ENCODE measurements around the gene METTL6. TPM values are rescaled to one million over a fixed set of nuclear protein-coding genes. Genes with fewer than 3 reads are reported as not detected.

Gene METTL6, protein sequence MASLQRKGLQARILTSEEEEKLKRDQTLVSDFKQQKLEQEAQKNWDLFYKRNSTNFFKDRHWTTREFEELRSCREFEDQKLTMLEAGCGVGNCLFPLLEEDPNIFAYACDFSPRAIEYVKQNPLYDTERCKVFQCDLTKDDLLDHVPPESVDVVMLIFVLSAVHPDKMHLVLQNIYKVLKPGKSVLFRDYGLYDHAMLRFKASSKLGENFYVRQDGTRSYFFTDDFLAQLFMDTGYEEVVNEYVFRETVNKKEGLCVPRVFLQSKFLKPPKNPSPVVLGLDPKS
- 10 to 100 TPM in 2 of 3 donors, 1 to 10 TPM in 1; 9.8 to 13.3 (median 11.8) TPM for total RNA-seq
- total RNA-seq (2013), result 35.4 TPM

DNA sequence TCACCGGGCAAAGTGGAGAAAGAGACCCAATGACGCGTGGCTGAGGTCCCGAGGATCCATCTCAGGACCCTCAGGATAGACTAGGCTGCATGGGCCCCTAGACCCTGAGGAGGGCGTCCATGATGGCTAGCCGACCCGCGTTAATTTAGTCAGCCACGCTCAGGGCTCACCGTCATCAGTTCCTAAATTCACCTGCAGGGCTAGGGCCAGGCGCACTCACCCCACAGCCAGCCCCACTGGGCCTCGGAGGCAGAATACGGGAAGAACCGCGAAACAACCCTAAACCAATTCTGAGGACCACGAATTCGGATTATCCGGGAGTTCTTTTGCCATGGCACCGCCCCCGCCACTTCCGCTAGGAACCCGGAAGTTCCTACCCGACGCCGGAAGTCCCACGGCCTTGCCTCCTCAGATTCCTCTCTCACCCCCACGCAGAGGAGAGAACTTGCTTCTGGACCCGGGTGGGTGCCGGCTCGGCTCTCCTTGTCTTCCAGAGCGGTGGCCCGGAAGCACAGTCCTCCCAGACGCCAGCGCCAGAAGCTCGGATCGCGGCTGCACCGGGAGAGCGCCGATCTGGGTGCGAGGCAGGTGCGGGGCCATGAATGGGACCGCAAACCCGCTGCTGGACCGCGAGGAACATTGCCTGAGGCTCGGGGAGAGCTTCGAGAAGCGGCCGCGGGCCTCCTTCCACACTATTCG lies at the start of gene METTL6, which contains the start of gene EAF1:
Gene METTL6, minus strand, starts transcription at position 363 of the 699 bp plus-strand sequence. CDS start 1,033 bp downstream, outside the sequence.
Gene EAF1, plus strand, starts transcription at position 417 of the 699 bp plus-strand sequence. Its CDS starts 182 bp downstream, at position 599.
- no peaks in the 10 kb centered on the region for H3K27me3 ChIP-seq (ENCODE audit: control insufficient read depth, insufficient read depth, low read length)
- DNase-seq, result peak; percentile 78 to 90
- H3K9me3 ChIP-seq (ENCODE audit: control insufficient read depth, insufficient read depth, low read length), result no peaks in the 10 kb centered on the region
- intact Hi-C loops (cut with micrococcal nuclease), result loop anchor here (1.0 kb wide), 2 partner anchors 49 to 130 kb away; no protein-coding TSS in a partner anchor
- WGBS (ENCODE audit: insufficient coverage), result under 1% methylated on average over 52 of the region's 52 CpGs
- H3K4me1 ChIP-seq (ENCODE audit: control insufficient read depth, insufficient read depth, low read length), result peaks cover 23% of the 10 kb centered on the region
- peak within 1 kb of the TSS; percentile 80 for H3K27ac ChIP-seq (ENCODE audit: low read length)
- peak within 1 kb of the TSS; percentile 97 for H3K4me3 ChIP-seq (ENCODE audit: low read length)
- Mint-ChIP-seq H3K4me1 (peaks cover 56 to 61% of the 10 kb centered on the region in 2 donors), H3K4me3 (peak within 1 kb of the TSS; percentile 98), H3K36me3 (no peaks in the 10 kb centered on the region), H3K9me3 (no peaks in the 10 kb centered on the region), H3K27ac (peak within 1 kb of the TSS; percentile 96 to 97), H3K27me3 (ENCODE audit: low read depth in 2 of 2) (no peaks in the 10 kb centered on the region)
- ATAC-seq, result peak; percentile 76 to 89 (median 84)
- peaks cover 39% of the 10 kb centered on the region for H3K36me3 ChIP-seq (ENCODE audit: control insufficient read depth, insufficient read depth, low read length)
- TF ChIP-seq CTCF (IDR thresholded peaks at IDR 0.05), result peak; percentile 29

DNA sequence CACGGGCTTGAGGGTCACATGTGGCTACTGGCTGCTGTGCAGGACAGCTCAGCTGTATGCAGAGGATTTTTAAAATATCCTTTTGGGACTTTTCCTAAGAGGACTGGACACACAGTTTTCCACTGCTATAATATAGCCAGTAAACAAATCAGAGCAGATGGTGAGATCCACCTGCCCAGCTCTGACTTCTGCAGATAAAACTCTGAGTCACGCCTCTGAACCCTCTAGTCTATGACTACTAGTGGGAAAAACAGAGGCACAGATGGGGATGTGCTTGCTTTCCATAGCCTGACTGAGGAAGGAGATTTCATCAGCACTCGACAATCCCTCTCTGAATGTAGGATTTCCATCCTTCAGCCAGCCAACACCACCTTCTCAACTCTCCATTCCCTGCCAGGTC lies 49.0 kb upstream of the METTL6 start:
- Histone ChIP-seq H3K36me3 (ENCODE audit: control insufficient read depth, insufficient read depth, low read length) (peaks cover 3% of the 10 kb centered on the region), H3K27ac (ENCODE audit: low read length) (no peak overlapping the region), H3K27me3 (ENCODE audit: control insufficient read depth, insufficient read depth, low read length) (no peaks in the 10 kb centered on the region), H3K9me3 (ENCODE audit: control insufficient read depth, insufficient read depth, low read length) (no peaks in the 10 kb centered on the region), H3K4me1 (ENCODE audit: control insufficient read depth, insufficient read depth, low read length) (peaks cover 2% of the 10 kb centered on the region), H3K4me3 (ENCODE audit: low read length) (no peak overlapping the region)
- DNase-seq, result no peak
- Mint-ChIP-seq H3K27me3 (ENCODE audit: low read depth in 2 of 2) (no peaks in the 10 kb centered on the region), H3K9me3 (no peaks in the 10 kb centered on the region), H3K36me3 (no peaks in the 10 kb centered on the region), H3K4me1 (peaks cover 10 to 16% of the 10 kb centered on the region in 2 donors), H3K4me3 (no peak overlapping the region), H3K27ac (no peak overlapping the region)
- intact Hi-C loops (cut with micrococcal nuclease), result no loop called here
- no peak for ATAC-seq
- no peak for TF ChIP-seq CTCF (IDR thresholded peaks at IDR 0.05)
- 90% methylated on average over 3 of the region's 3 CpGs for WGBS (ENCODE audit: insufficient coverage)

GRCh38 chr3:15475161-15475560 lies 47.8 kb upstream of the METTL6 start:
- intact Hi-C loops (cut with micrococcal nuclease), result no loop called here
- Histone ChIP-seq H3K9me3 (ENCODE audit: control insufficient read depth, insufficient read depth, low read length) (no peaks in the 10 kb centered on the region), H3K4me1 (ENCODE audit: control insufficient read depth, insufficient read depth, low read length) (peaks cover 2% of the 10 kb centered on the region), H3K36me3 (ENCODE audit: control insufficient read depth, insufficient read depth, low read length) (peaks cover 3% of the 10 kb centered on the region), H3K4me3 (ENCODE audit: low read length) (no peak overlapping the region), H3K27ac (ENCODE audit: low read length) (no peak overlapping the region), H3K27me3 (ENCODE audit: control insufficient read depth, insufficient read depth, low read length) (no peaks in the 10 kb centered on the region)
- Mint-ChIP-seq H3K27ac (no peak overlapping the region), H3K4me3 (no peak overlapping the region), H3K9me3 (no peaks in the 10 kb centered on the region), H3K36me3 (no peaks in the 10 kb centered on the region), H3K27me3 (ENCODE audit: low read depth in 2 of 2) (no peaks in the 10 kb centered on the region), H3K4me1 (peaks cover 13 to 14% of the 10 kb centered on the region in 2 donors)
- DNase-seq, result no peak
- WGBS (ENCODE audit: insufficient coverage), result 81% methylated on average over 5 of the region's 5 CpGs
- no peak for TF ChIP-seq CTCF (IDR thresholded peaks at IDR 0.05)
- no peak for ATAC-seq
